Progenitor cell of endocrine pancreas (in vitro differentiated cells): ENCODE data around the gene OR6X1. TPM values are rescaled to one million over a fixed set of nuclear protein-coding genes. Genes with fewer than 3 reads are reported as not detected.

Experiments used
- DNase-seq: peaks from one replicate; pipeline ENCODE4 v3.0.0; 2021; ENCODE audit warnings: low spot score; ENCODE audit not compliant: unreplicated experiment
- H3K27ac Mint-ChIP-seq: 2 replicates; pipeline ENCODE4 v1.8.0; 2021; ENCODE audit warnings: mild to moderate bottlenecking, moderate library complexity, mixed read lengths
- H3K27me3 Mint-ChIP-seq: 2 replicates; pipeline ENCODE4 v1.8.0; 2021; ENCODE audit warnings: mixed read lengths
- H3K36me3 Mint-ChIP-seq: 2 replicates; pipeline ENCODE4 v1.8.0; 2022; ENCODE audit warnings: mixed read lengths; ENCODE audit not compliant: insufficient read depth
- H3K4me1 Mint-ChIP-seq: 2 replicates; pipeline ENCODE4 v1.8.0; 2021; ENCODE audit warnings: low read depth, mixed read lengths
- H3K4me3 Mint-ChIP-seq: 2 replicates; pipeline ENCODE4 v1.8.0; 2021; ENCODE audit warnings: low read depth, mild to moderate bottlenecking, moderate library complexity, mixed read lengths
- H3K9me3 Mint-ChIP-seq: 2 replicates; pipeline ENCODE4 v1.8.0; 2021; ENCODE audit warnings: low read depth, mixed read lengths
- CTCF ChIP-seq: fragments of 200-600 bp; sonication (generic); IDR thresholded peaks from one replicate; pipeline ENCODE4 v1.5.0; 2021; ENCODE audit warnings: antibody characterized with exemption, mild to moderate bottlenecking; ENCODE audit not compliant: unreplicated experiment
- total RNA-seq: library from RNA; stranded (reverse); gene quantifications from 2 replicates; pipeline ENCODE4 v1.2.1, GENCODE V29; 2021

Gene OR6X1
- total RNA-seq, 1 donor from 2014 or later: not detected

- no peak for DNase-seq
- H3K4me1 Mint-ChIP-seq: peaks cover 21% of the 10 kb centered on the region
- H3K27me3 Mint-ChIP-seq: no peaks in the 10 kb centered on the region
- TF ChIP-seq CTCF: no peak
- no peak overlapping the region for H3K4me3 Mint-ChIP-seq
- H3K36me3 Mint-ChIP-seq: peaks cover 19% of the 10 kb centered on the region
- no peak overlapping the region for H3K27ac Mint-ChIP-seq
- H3K9me3 Mint-ChIP-seq: no peaks in the 10 kb centered on the region
Observed at GRCh38 chr11:123738374-123738773, 15.9 kb downstream of the OR6X1 start.

GRCh38 chr11:123736769-123737168 lies 17.5 kb downstream of the OR6X1 start:
- Mint-ChIP-seq H3K4me1 (peaks cover 13% of the 10 kb centered on the region), H3K27ac (no peak overlapping the region), H3K36me3 (peaks cover 21% of the 10 kb centered on the region), H3K4me3 (no peak overlapping the region), H3K9me3 (no peaks in the 10 kb centered on the region), H3K27me3 (no peaks in the 10 kb centered on the region)
- TF ChIP-seq CTCF: no peak
- DNase-seq: no peak

- no peaks in the 10 kb centered on the region for H3K4me1 Mint-ChIP-seq
- peaks cover 4% of the 10 kb centered on the region for H3K9me3 Mint-ChIP-seq
- TF ChIP-seq CTCF: no peak
- H3K27ac Mint-ChIP-seq: no peak overlapping the region
- no peak for DNase-seq
- H3K36me3 Mint-ChIP-seq: peaks cover 55% of the 10 kb centered on the region
- H3K27me3 Mint-ChIP-seq: no peaks in the 10 kb centered on the region
- no peak overlapping the region for H3K4me3 Mint-ChIP-seq
Observed at GRCh38 chr11:123729602-123730001, 24.7 kb downstream of the OR6X1 start.

GRCh38 chr11:123725995-123726655 lies 28.2 kb downstream of the OR6X1 start:
- no peaks in the 10 kb centered on the region for H3K4me1 Mint-ChIP-seq
- TF ChIP-seq CTCF: no peak
- peaks cover 63% of the 10 kb centered on the region for H3K36me3 Mint-ChIP-seq
- H3K9me3 Mint-ChIP-seq: peaks cover 4% of the 10 kb centered on the region
- no peak overlapping the region for H3K27ac Mint-ChIP-seq
- no peaks in the 10 kb centered on the region for H3K27me3 Mint-ChIP-seq
- DNase-seq: no peak
- no peak overlapping the region for H3K4me3 Mint-ChIP-seq

GRCh38 chr11:123719452-123719851 lies 34.9 kb downstream of the OR6X1 start:
- H3K9me3 Mint-ChIP-seq: no peaks in the 10 kb centered on the region
- no peak for TF ChIP-seq CTCF
- H3K27me3 Mint-ChIP-seq: no peaks in the 10 kb centered on the region
- no peak overlapping the region for H3K27ac Mint-ChIP-seq
- H3K36me3 Mint-ChIP-seq: peaks cover 9% of the 10 kb centered on the region
- DNase-seq: no peak
- H3K4me1 Mint-ChIP-seq: no peaks in the 10 kb centered on the region
- H3K4me3 Mint-ChIP-seq: no peak overlapping the region
